ENCODE data around the gene SHMT2. TPM values are rescaled to one million over a fixed set of nuclear protein-coding genes. Genes with fewer than 3 reads are reported as not detected.
A peak's percentile ranks its signal among the peaks of the same experiment; 100 is the strongest.

Gene SHMT2
- total RNA-seq, 1 experiment from 2014 or later, result 210 TPM

DNA sequence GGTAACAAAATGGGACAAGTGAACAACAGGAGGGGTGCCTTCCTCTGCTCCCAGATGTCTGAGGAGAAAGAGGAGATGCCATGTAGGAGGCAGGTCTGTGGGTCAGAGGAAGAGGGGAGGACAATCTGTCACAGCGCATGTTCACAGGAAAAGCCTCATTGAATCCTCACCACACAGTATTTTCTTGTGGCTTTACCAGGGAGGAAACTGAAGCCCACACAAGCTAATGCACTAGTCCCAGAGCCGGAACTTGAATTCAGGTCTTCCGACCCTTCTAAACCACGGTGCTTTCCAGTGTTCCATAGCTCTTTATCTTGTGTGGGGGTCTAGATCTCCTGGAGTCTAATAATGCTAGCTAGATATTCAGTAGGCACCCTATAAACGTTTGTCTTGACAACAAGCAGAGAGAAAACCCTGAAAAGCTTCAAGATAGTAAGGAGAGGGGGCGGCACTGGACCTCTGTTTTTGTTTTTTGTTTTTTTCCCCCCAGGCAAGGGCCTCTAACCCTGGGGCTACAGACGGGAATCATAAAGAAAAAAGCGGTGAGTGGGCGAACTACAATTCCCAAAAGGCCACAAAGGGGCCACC lies 371 bp upstream of the SHMT2 start:
- Histone ChIP-seq H3K9me3 (ENCODE audit: low read length) (no peaks in the 10 kb centered on the region), H3K27me3 (ENCODE audit: low read length) (no peaks in the 10 kb centered on the region), H3K36me3 (ENCODE audit: low read depth, low read length) (peaks cover 31% of the 10 kb centered on the region; the same call in 1 of the 2 replicates), H3K79me2 (ENCODE audit: low read length) (peaks cover 38% of the 10 kb centered on the region), H3F3A (ENCODE audit: low read length, unreplicated experiment) (no peaks in the 10 kb centered on the region), H3K4me1 (ENCODE audit: insufficient read depth, low read length) (peaks cover 19% of the 10 kb centered on the region), H3K9me2 (replicated peaks; ENCODE audit: low read length) (no peaks in the 10 kb centered on the region), H3K4me3 (ENCODE audit: low read length) (peak overlapping the region; percentile 88), H4K20me1 (ENCODE audit: low read length) (peaks cover 2% of the 10 kb centered on the region; the same call in 1 of the 2 replicates), H3K27ac (ENCODE audit: low read length) (peak overlapping the region; percentile 74), H2AFZ (ENCODE audit: low read length) (peak overlapping the region; percentile 83), H3K4me2 (ENCODE audit: low read length) (peak overlapping the region; percentile 95), H3K9ac (ENCODE audit: low read length) (peak overlapping the region; percentile 97)
- BruUV-seq (replicated peaks), result TSS peak; percentile 87
- ATAC-seq (no peak), DNase-seq (no peak)
- intact Hi-C loops (cut with micrococcal nuclease), result loop anchor here (1.0 kb wide), 1 partner anchor 16 kb away; no protein-coding TSS in a partner anchor
- POLR2A ChIA-PET (ENCODE audit: unreplicated experiment), result interaction anchor here (0.6 to 0.7 kb wide), 4 partner anchors 14 to 1412 kb away, joined by 3 to 6 read pairs (median 4); partner anchors contain the start of gene SARNP
- CTCF ChIA-PET, result interaction anchor here (0.5 to 2.0 kb wide), 6 partner anchors 10 to 226 kb away, joined by 3 to 18 read pairs (median 6); partner anchors contain the start of gene INHBE
- no peak for TF ChIP-seq EZH2phosphoT487 (IDR thresholded peaks at IDR 0.05; ENCODE audit: borderline replicate concordance, low read length)
- no peak for TF ChIP-seq EZH2 (IDR thresholded peaks at IDR 0.05; ENCODE audit: low read length, unreplicated experiment)
- TF ChIP-seq, protein P1, sequence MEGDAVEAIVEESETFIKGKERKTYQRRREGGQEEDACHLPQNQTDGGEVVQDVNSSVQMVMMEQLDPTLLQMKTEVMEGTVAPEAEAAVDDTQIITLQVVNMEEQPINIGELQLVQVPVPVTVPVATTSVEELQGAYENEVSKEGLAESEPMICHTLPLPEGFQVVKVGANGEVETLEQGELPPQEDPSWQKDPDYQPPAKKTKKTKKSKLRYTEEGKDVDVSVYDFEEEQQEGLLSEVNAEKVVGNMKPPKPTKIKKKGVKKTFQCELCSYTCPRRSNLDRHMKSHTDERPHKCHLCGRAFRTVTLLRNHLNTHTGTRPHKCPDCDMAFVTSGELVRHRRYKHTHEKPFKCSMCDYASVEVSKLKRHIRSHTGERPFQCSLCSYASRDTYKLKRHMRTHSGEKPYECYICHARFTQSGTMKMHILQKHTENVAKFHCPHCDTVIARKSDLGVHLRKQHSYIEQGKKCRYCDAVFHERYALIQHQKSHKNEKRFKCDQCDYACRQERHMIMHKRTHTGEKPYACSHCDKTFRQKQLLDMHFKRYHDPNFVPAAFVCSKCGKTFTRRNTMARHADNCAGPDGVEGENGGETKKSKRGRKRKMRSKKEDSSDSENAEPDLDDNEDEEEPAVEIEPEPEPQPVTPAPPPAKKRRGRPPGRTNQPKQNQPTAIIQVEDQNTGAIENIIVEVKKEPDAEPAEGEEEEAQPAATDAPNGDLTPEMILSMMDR (conservative IDR thresholded peaks at IDR 0.05; ENCODE audit: low read depth, low read length), result no peak

GRCh38 chr12:57230381-57231155 lies 1.1 kb downstream of the SHMT2 start:
- TSS peak; percentile 68 for BruUV-seq (replicated peaks)
- H3K79me2 ChIP-seq (ENCODE audit: low read length), result peaks cover 38% of the 10 kb centered on the region
- H3K9me2 ChIP-seq (replicated peaks; ENCODE audit: low read length), result no peaks in the 10 kb centered on the region
- H2AFZ ChIP-seq (ENCODE audit: low read length), result no peak overlapping the region
- CTCF ChIA-PET, result interaction anchor here (0.6 to 2.0 kb wide), 4 partner anchors 8 to 104 kb away, joined by 3 to 11 read pairs (median 6); no protein-coding TSS in a partner anchor
- peaks cover 2% of the 10 kb centered on the region; the same call in 1 of the 2 replicates for H4K20me1 ChIP-seq (ENCODE audit: low read length)
- TF ChIP-seq, protein P1 (conservative IDR thresholded peaks at IDR 0.05; ENCODE audit: low read depth, low read length), result no peak
- TF ChIP-seq EZH2phosphoT487 (IDR thresholded peaks at IDR 0.05; ENCODE audit: borderline replicate concordance, low read length) (no peak), EZH2 (IDR thresholded peaks at IDR 0.05; ENCODE audit: low read length, unreplicated experiment) (no peak)
- peak overlapping the region; percentile 97 for H3K9ac ChIP-seq (ENCODE audit: low read length)
- peaks cover 34% of the 10 kb centered on the region; the same call in 1 of the 2 replicates for H3K36me3 ChIP-seq (ENCODE audit: low read depth, low read length)
- intact Hi-C loops (cut with micrococcal nuclease), result no loop called here
- ATAC-seq (no peak; the same call in none of the 2 replicates), DNase-seq (no peak)
- no peaks in the 10 kb centered on the region for H3K9me3 ChIP-seq (ENCODE audit: low read length)
- H3K4me1 ChIP-seq (ENCODE audit: insufficient read depth, low read length), result peaks cover 19% of the 10 kb centered on the region
- peak overlapping the region; percentile 95 for H3K4me2 ChIP-seq (ENCODE audit: low read length)
- peak overlapping the region; percentile 88 for H3K4me3 ChIP-seq (ENCODE audit: low read length)
- H3F3A ChIP-seq (ENCODE audit: low read length, unreplicated experiment), result no peaks in the 10 kb centered on the region
- POLR2A ChIA-PET (ENCODE audit: unreplicated experiment), result interaction anchor here (0.7 to 0.8 kb wide), 3 partner anchors 10 to 158 kb away, joined by 3 to 9 read pairs (median 4); no protein-coding TSS in a partner anchor
- H3K27me3 ChIP-seq (ENCODE audit: low read length), result no peaks in the 10 kb centered on the region
- H3K27ac ChIP-seq (ENCODE audit: low read length), result peak overlapping the region; percentile 74
